NCI-H460 (cell line): ENCODE data around the gene FAU. TPM values are rescaled to one million over a fixed set of nuclear protein-coding genes. Genes with fewer than 3 reads are reported as not detected.
"Not testable (repeated sequence)": the region's sequence is repeated elsewhere in the genome, so short reads cannot be mapped to it uniquely, and the experiment has no call there.

Experiments
- DNase-seq: peaks from one replicate; pipeline ENCODE4 v3.0.0-alpha.2; 2016; ENCODE audit warnings: low read depth; ENCODE audit errors: extremely low read depth
- polyA plus RNA-seq: library from polyadenylated mRNA; depleted of rRNA; stranded (reverse); fragments of >200 nt; gene quantifications from 2 replicates; pipeline ENCODE4 v1.2.3, GENCODE V29; 2014; cell fraction: nucleus; rRNA removed
- total RNA-seq: library from RNA; depleted of rRNA; stranded (reverse); fragments of >200 nt; shearing (Covaris generic); gene quantifications from 2 replicates; pipeline ENCODE4 v1.2.3, GENCODE V29; 2014; rRNA removed

FAU gene
- total RNA-seq = 345 and 467 TPM in 2 replicates
- polyA plus RNA-seq = 741 and 870 TPM in 2 replicates

- peak; percentile 94 for DNase-seq
Measured at GRCh38 chr11:65121865-65122696, at the start of gene FAU, which contains the start of gene MRPL49. Gene FAU, minus strand, starts transcription at chr11:65122134. Its CDS starts 321 bp downstream, at chr11:65121813. Gene MRPL49, plus strand, starts transcription at chr11:65122321. Its CDS starts 26 bp downstream, at chr11:65122347.

- no peak for DNase-seq
Measured at GRCh38 chr11:65170058-65170534, 48.2 kb upstream of the FAU start, which contains the start of gene SPDYC. Gene SPDYC, plus strand, starts transcription at chr11:65170233. Its CDS starts 1,125 bp downstream, at chr11:65171358.

DNA sequence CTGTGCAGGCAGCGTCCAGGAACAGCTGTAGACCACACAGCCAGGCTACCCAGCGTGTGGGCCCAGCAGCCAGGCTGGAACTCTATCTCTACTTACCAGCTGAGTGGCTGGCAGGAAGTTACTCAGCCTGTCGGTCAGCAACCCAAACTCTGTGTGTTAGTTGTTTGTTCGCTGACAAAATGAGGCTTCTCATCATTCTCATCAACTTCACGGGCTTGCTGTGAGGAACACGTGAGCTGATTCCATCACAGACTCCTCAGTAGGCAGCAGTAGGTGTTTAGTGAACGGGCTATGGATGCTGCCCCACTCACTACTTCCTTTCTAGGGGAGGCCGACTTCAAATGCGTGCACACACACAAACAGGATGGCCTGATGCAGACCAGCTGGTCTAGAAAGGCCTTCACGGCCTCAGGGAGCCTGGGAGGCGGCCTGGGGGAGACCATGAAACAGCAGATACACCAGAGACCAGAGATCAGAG, 47.3 kb upstream of the FAU start:
- DNase-seq = no peak

GRCh38 chr11:65167656-65168055, 45.7 kb upstream of the FAU start:
- DNase-seq = no peak

GRCh38 chr11:65166893-65167292, 45.0 kb upstream of the FAU start:
- DNase-seq = no peak

GRCh38 chr11:65165410-65166317, 43.7 kb upstream of the FAU start:
- no peak for DNase-seq

DNA sequence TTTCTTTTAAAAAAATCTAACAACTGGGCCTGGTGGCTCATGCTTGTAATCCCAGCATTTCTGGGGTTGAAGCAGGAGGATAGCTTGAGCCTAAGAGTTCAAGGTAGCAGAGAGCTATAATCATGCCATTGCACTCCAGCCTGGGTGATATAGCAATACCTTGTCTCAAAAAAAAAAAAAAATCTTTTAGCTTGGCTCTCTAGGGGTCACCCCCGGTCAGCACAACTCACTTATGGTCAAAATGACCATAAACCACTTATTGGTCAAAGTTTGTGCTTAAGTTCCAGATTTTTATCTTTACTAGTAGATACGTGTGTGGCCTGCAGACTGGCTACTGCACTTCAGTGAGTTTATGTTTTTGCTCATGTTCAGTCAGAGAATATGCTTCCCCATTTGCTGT, 41.8 kb upstream of the FAU start:
- no peak for DNase-seq

GRCh38 chr11:65160643-65161042, 38.7 kb upstream of the FAU start:
- DNase-seq = no peak

DNA sequence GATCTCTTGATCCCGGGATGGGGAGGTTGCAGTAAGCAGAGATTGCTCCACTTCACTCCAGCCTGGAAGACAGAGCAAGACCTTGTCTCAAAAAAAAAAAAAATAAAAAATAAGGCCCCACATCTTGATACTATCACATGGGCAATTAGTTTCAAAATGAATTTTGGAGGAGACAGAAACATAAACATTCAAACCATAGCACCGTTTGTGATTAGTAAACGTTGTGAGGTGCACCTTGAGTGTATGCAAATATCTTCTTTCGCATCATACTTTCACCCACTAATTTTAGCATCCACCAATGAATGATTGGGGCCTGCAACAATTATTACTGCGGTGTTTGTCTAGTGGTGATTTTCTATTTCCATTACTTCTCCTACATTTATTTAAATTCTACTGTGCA, 37.1 kb upstream of the FAU start:
- DNase-seq = no peak

- no peak for DNase-seq
Measured at GRCh38 chr11:65157336-65157735, 35.4 kb upstream of the FAU start.

GRCh38 chr11:65156926-65157325, 35.0 kb upstream of the FAU start:
- DNase-seq = no peak

DNA sequence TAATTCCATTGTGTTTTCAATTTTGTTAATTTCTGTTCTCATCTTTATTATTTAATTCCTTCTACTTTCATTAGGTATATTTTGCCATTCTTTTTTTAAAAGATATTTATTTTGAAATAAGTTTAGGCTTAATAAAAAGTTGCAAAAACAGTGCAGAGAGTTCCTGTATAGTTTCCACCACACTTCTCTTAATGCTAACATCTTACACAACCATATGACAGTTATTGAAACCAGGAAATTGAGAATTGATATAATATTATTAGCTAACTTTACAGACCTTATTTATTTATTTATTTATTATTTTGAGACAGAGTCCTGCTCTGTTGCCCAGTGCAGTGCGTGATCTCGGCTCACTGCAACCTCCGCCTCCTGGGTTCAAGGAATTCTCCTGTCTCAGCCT, 34.3 kb upstream of the FAU start:
- no peak for DNase-seq

- no peak for DNase-seq
Measured at GRCh38 chr11:65152122-65152521, 30.2 kb upstream of the FAU start.

GRCh38 chr11:65151331-65151899, 29.5 kb upstream of the FAU start:
- DNase-seq = no peak

DNA sequence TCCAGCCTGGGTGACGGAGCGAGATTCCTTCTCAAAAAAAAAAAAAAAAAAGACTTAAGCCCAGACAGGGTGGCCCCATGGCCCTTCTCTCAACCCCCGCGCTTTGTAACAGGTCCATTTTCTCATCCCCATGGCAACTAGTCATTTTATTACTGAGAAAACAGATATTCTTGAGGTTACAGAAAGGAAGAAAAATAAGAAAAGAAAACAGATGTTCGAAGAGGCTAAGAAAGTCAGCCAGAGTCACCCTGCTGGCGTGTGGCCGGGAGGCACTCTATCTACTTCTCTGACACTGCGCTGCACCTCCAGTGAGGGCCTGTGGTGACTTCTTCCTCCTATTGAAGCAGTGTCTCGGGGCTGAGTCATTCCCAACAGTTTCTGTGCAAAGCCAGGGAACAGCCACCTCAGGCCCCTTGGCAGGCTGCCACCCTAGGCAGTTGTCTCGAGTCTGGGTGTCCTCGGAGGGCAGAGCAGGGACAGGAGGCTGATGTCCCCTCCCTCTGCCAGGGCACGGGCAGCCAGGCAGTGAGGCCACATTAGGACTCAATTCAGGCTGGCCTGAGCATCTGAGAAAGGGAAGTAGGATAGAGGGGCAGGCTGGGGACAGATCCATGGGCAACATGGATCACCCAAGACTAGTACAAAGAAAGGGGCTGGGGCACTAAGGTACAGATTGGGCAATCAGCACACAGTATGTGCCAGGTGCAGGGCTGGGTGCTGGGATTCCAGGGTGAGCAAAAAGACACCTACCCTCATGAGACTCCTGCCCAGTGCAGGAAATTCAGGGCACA, 28.8 kb upstream of the FAU start:
- peak; percentile 58 for DNase-seq

GRCh38 chr11:65150131-65150508, 28.2 kb upstream of the FAU start:
- not testable (repeated sequence) for DNase-seq

DNA sequence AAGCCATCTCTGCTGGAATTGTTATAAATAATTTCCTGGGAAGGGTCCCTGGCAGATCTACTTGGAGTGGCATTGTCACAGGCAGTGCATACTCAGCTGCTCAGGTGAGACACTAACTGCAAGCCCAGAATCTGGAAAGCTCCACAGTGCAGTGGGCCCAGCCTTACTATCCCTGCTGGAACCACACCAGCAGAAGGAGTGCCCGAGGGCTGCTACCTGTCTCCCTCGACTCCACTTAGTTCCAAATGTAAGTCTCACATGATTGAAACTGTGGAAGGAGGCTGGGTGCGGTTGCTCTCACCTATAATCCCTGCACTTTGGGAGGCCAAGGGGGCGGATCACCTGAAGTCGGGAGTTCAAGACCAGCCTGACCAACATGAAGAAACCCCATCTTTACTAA, 26.7 kb upstream of the FAU start:
- no peak for DNase-seq

GRCh38 chr11:65147352-65148075, 25.6 kb upstream of the FAU start:
- DNase-seq = no peak

- DNase-seq = no peak
Measured at GRCh38 chr11:65141896-65142494, 20.1 kb upstream of the FAU start.
